Testis (tissue), 3 donors: ENCODE measurements around the gene C4orf50. TPM values are rescaled to one million over a fixed set of nuclear protein-coding genes. Genes with fewer than 3 reads are reported as not detected.

ENCODE experiments used
- DNase-seq: peaks from one replicate; pipeline ENCODE4 v3.0.0-alpha.2; 2019
- H3K27ac ChIP-seq, 2 donors: fragments of 200-600 bp; sonication (generic); one replicate each; pipeline ENCODE4 v1.5.1; 2019
- H3K27me3 ChIP-seq: fragments of 200-600 bp; sonication (generic); one replicate; pipeline ENCODE4 v1.5.1; 2019
- H3K36me3 ChIP-seq: fragments of 200-600 bp; sonication (generic); one replicate; pipeline ENCODE4 v1.5.1; 2017; ENCODE audit warnings: low read depth; ENCODE audit errors: missing control alignments
- H3K4me1 ChIP-seq: fragments of 200-600 bp; sonication (generic); one replicate; pipeline ENCODE4 v1.5.1; 2019
- H3K4me3 ChIP-seq, 2 donors: fragments of 200-600 bp; sonication (generic); one replicate each; pipeline ENCODE4 v1.5.1; 2017 to 2019
- H3K9me3 ChIP-seq: fragments of 200-600 bp; sonication (generic); one replicate; pipeline ENCODE4 v1.5.1; 2017
- POLR2A ChIP-seq: fragments of 450-650 bp; IDR thresholded peaks from one replicate; pipeline ENCODE4 v1.6.1; 2017; ENCODE audit warnings: antibody characterized with exemption, mild to moderate bottlenecking, moderate library complexity
- WGBS, 2 donors: methylation state at CpG; one replicate each; pipeline ENCODE4 v1.1.5; 2018; 5-methylcytosine and 5-hydroxymethylcytosine counted together
- intact Hi-C: fragments of 100-400 bp; cut with DNase I; formaldehyde crosslinking; loops from one replicate; pipeline ENCODE4 v1.15.1; 2023; ENCODE audit warnings: low total_unique reads
- polyA plus RNA-seq: library from polyadenylated mRNA; stranded (reverse); fragments of 350-450 nt; fragmentation: Illumina TruSeq; extraction: RNeasy Lipid Tissue Mini Kit (QIAGEN cat#74804); gene quantifications from one replicate; pipeline ENCODE4 v1.2.3, GENCODE V29; 2014; ENCODE audit warnings: low read depth, low replicate concordance; ENCODE audit not compliant: insufficient read depth
- total RNA-seq, 2 donors: library from RNA; depleted of rRNA; stranded (reverse); fragments of >200 nt; gene quantifications; one replicate each; pipeline ENCODE4 v1.2.3, GENCODE V29; 2016
- TF ChIP-seq, protein P1 (sequence below), 3 experiments: fragments of 450-650 bp in 2 of 3; fragments of 200-600 bp in 1 of 3; sonication (generic) in 1 of 3; IDR thresholded peaks; one replicate each; pipeline ENCODE4 v1.5.1; 2016 to 2019; ENCODE audit warnings: antibody characterized with exemption in 3 of 3, mild to moderate bottlenecking in 2 of 3, moderate library complexity in 1 of 3

Gene C4orf50
- total and polyA plus RNA-seq, 3 donors from 2014 or later = 1.1 to 2.7 (median 1.8) TPM

DNA sequence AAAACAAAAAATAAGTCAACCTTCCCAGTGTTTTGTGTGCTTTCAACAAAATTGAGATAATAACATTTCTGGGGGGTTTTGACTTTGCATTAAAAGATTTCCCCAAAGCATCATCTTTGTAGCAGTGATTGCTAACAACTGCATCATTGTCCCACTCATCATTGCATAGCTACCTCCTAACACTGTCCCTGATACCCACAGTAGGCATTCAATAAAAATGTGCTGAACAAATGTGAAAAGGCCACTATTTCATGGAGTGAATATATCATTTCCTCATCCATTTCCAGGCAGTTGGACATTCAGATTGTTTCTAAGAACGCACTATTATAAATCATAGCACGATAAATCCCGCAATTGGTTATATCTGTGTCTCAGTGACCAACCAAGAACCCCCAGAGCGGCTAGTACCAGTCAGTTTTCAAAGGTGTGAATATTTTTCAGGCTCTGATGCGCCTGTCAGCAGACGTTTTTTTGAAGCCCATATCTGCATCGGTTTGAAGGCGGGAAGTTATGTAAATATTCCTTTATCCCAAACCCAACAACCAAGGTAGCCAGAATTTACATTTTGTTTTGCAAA, 89.3 kb downstream of the C4orf50 start:
- no peaks in the 10 kb centered on the region for H3K4me1 ChIP-seq
- intact Hi-C loops = no loop called here

DNA sequence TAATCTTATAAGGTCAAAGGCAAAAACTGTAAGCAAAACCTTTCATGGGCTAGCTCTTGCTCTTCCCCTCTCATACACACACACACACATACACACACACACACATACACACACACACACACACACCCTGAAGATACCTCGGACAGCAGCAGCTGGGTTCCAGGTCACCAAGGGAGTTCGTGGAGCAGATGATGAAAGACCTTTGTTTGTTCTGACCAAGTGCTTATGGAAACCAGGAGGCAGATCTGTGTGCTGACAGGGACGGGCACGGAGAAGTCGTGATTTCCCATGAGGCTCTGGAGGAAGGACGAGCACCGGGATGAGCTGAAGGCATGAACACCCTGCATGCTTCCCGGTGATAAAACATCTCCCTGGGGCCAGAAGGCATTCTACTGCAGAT, 90.0 kb downstream of the C4orf50 start:
- H3K4me1 ChIP-seq = no peaks in the 10 kb centered on the region
- H3K27ac ChIP-seq = no peak overlapping the region
- intact Hi-C loops = no loop called here
- no peak overlapping the region for H3K4me3 ChIP-seq
- WGBS, 2 donors = 73 to 79% methylated on average over 8 of the region's 8 CpGs
- TF ChIP-seq, protein P1, sequence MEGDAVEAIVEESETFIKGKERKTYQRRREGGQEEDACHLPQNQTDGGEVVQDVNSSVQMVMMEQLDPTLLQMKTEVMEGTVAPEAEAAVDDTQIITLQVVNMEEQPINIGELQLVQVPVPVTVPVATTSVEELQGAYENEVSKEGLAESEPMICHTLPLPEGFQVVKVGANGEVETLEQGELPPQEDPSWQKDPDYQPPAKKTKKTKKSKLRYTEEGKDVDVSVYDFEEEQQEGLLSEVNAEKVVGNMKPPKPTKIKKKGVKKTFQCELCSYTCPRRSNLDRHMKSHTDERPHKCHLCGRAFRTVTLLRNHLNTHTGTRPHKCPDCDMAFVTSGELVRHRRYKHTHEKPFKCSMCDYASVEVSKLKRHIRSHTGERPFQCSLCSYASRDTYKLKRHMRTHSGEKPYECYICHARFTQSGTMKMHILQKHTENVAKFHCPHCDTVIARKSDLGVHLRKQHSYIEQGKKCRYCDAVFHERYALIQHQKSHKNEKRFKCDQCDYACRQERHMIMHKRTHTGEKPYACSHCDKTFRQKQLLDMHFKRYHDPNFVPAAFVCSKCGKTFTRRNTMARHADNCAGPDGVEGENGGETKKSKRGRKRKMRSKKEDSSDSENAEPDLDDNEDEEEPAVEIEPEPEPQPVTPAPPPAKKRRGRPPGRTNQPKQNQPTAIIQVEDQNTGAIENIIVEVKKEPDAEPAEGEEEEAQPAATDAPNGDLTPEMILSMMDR (IDR thresholded peaks at IDR 0.05) = no peak
- TF ChIP-seq POLR2A = no peak
- H3K9me3 ChIP-seq = no peaks in the 10 kb centered on the region
- H3K27me3 ChIP-seq = no peaks in the 10 kb centered on the region
- DNase-seq = no peak
- H3K36me3 ChIP-seq = no peaks in the 10 kb centered on the region

More for the DNA sequence above, 89.3 kb downstream of the C4orf50 start:
- Histone ChIP-seq H3K36me3 (no peaks in the 10 kb centered on the region), H3K27ac (no peak overlapping the region), H3K27me3 (no peaks in the 10 kb centered on the region), H3K4me3 (no peak overlapping the region), H3K9me3 (no peaks in the 10 kb centered on the region)
- WGBS, 2 donors = 71 to 79% methylated on average over 8 of the region's 8 CpGs
- TF ChIP-seq POLR2A = no peak
- TF ChIP-seq, protein P1 (IDR thresholded peaks at IDR 0.05) = no peak
- DNase-seq = no peak

DNA sequence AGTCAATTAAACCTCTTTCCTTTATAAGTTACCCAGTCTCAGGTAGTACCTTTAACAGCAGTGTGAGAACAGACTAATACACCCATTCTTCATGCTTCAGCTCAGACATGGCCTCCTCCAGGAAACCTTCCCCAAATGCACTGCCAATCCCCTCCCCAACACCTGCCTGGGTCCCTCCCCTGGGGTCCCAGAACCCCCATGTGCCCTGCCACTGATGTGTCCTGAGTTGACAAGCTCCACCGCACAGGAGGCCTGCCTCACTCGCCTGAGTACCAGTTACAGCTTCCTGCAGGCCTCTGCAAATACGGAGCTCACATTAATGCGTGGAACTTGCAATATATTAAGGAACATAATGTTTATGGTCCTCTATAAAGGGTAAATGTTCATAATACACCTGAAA, 90.5 kb downstream of the C4orf50 start:
- Histone ChIP-seq H3K4me1 (no peaks in the 10 kb centered on the region), H3K36me3 (no peaks in the 10 kb centered on the region), H3K4me3 (no peak overlapping the region), H3K27me3 (no peaks in the 10 kb centered on the region), H3K9me3 (no peaks in the 10 kb centered on the region), H3K27ac (no peak overlapping the region)
- 74 to 87% methylated on average over 4 of the region's 4 CpGs for WGBS, 2 donors
- intact Hi-C loops = no loop called here
- no peak for DNase-seq
- no peak for TF ChIP-seq POLR2A
- TF ChIP-seq, protein P1 (IDR thresholded peaks at IDR 0.05) = no peak

DNA sequence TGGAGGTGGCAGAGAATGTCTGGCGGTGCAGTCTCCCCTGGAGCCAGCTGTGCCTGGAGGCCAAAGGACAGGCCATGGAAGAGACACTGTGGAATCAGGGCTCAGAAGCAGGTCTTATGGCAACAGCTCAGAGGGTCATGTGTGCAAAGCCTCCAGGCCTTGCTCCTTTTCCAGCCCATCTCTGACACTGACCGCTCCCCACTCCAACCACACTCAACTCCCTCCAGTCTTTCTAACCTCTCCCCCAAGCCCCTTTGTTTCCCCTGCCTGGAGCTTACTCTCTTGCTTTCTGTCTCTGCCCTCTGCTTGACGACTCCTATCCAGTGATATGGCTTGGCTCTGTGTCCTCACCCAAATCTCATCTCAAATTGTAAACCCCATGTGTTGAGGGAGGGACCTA, 91.1 kb downstream of the C4orf50 start:
- Histone ChIP-seq H3K4me1 (no peaks in the 10 kb centered on the region), H3K9me3 (no peaks in the 10 kb centered on the region), H3K27ac (no peak overlapping the region), H3K36me3 (no peaks in the 10 kb centered on the region), H3K4me3 (no peak overlapping the region), H3K27me3 (no peaks in the 10 kb centered on the region)
- no peak for DNase-seq
- WGBS, 2 donors = 79 to 83% methylated on average over 3 of the region's 3 CpGs
- intact Hi-C loops = no loop called here
- no peak for TF ChIP-seq POLR2A
- TF ChIP-seq, protein P1 (IDR thresholded peaks at IDR 0.05) = no peak

DNA sequence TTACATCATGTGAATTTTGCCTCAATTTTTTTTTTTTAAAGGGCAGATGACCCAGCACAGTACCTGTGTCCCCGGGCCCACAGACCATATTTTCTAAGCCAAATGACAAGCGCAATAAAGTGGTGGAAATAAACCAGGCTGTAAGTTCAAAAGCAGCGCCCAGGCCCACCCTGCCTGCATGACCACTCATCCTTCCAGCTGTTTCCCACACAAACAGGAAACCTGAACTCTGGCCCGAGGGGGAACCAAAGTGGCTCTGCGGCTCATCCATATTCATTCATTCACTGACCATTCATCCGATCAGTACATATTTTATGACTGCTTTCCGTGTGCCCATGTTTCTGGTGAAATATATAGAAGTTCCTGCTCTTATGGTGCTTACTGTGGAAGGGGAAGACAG, 91.6 kb downstream of the C4orf50 start:
- no peaks in the 10 kb centered on the region for H3K4me1 ChIP-seq
- intact Hi-C loops = no loop called here
- H3K27ac ChIP-seq = no peak overlapping the region
- H3K4me3 ChIP-seq = no peak overlapping the region
- no peak for DNase-seq
- H3K9me3 ChIP-seq = no peaks in the 10 kb centered on the region
- TF ChIP-seq POLR2A = no peak
- TF ChIP-seq, protein P1 (IDR thresholded peaks at IDR 0.05) = no peak
- no peaks in the 10 kb centered on the region for H3K36me3 ChIP-seq
- no peaks in the 10 kb centered on the region for H3K27me3 ChIP-seq
- WGBS, 2 donors = 76 to 83% methylated on average over 7 of the region's 7 CpGs
